ENCODE data around the gene TMPRSS13. TPM values are rescaled to one million over a fixed set of nuclear protein-coding genes. Genes with fewer than 3 reads are reported as not detected.

Gene TMPRSS13
- total and polyA plus RNA-seq, 9 of the 15 experiments (the other 6 are each of a cell fraction or from before 2014, with no cell fraction given): 0.11 to 0.29 (median 0.15) TPM

GRCh38 chr11:117909611-117910382, 19.4 kb downstream of the TMPRSS13 start (continued):
- TF ChIP-seq ZNF75A (CRISPR knock-in tag; IDR thresholded peaks at IDR 0.05): no peak
- no peak for TF ChIP-seq ZBTB12 (CRISPR knock-in tag; IDR thresholded peaks at IDR 0.05)
- TF ChIP-seq RB1 (IDR thresholded peaks at IDR 0.05; ENCODE audit: low read depth): 0 out of 2 replicates have a peak, but pooled peaks have one; percentile 28
- 0 out of 2 replicates have a peak, but pooled peaks have one; percentile 29 for TF ChIP-seq MTA1 (IDR thresholded peaks at IDR 0.05; ENCODE audit: borderline replicate concordance)
- peak; percentile 54 for TF ChIP-seq NFE2 (IDR thresholded peaks at IDR 0.05; ENCODE audit: low read depth)
- TF ChIP-seq TRIM28 (IDR thresholded peaks at IDR 0.05): 0 out of 2 replicates have a peak, but pooled peaks have one; percentile 21
- TF ChIP-seq ZBTB7A (IDR thresholded peaks at IDR 0.05; ENCODE audit: borderline replicate concordance, control insufficient read depth, low read depth, low read length): peak; percentile 46; the same call in 1 of the 2 replicates
- TF ChIP-seq MTA3 (IDR thresholded peaks at IDR 0.05; ENCODE audit: borderline replicate concordance): peak; percentile 80; the same call in 1 of the 2 replicates
- peak in 1 of 2 experiments; percentile 64; a peak in 2 of 4 replicates for TF ChIP-seq MNT (conservative IDR thresholded peaks at IDR 0.05)
- TF ChIP-seq, protein P1, sequence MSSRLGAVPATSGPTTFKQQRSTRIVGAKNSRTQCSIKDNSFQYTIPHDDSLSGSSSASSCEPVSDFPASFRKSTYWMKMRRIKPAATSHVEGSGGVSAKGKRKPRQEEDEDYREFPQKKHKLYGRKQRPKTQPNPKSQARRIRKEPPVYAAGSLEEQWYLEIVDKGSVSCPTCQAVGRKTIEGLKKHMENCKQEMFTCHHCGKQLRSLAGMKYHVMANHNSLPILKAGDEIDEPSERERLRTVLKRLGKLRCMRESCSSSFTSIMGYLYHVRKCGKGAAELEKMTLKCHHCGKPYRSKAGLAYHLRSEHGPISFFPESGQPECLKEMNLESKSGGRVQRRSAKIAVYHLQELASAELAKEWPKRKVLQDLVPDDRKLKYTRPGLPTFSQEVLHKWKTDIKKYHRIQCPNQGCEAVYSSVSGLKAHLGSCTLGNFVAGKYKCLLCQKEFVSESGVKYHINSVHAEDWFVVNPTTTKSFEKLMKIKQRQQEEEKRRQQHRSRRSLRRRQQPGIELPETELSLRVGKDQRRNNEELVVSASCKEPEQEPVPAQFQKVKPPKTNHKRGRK (tag; IDR thresholded peaks at IDR 0.05): no peak
- TF ChIP-seq RAD21 (CRISPR knock-in tag; conservative IDR thresholded peaks at IDR 0.05 in 1 of 2, IDR thresholded peaks at IDR 0.05 in 1 of 2): peak in 1 of 2 experiments; percentile 23; a peak in 1 of 4 replicates
- 0 out of 2 replicates have a peak, but pooled peaks have one; percentile 19 for TF ChIP-seq ZNF143 (CRISPR knock-in tag; IDR thresholded peaks at IDR 0.05)
- no peak for TF ChIP-seq ZNF224 (CRISPR knock-in tag; IDR thresholded peaks at IDR 0.05)
- 0 out of 2 replicates have a peak, but pooled peaks have one; percentile 20 for TF ChIP-seq SMAD4 (CRISPR knock-in tag; conservative IDR thresholded peaks at IDR 0.05)
- peak; percentile 57; the same call in 1 of the 2 replicates for TF ChIP-seq GATAD2B (IDR thresholded peaks at IDR 0.05; ENCODE audit: borderline replicate concordance)
- no peak for TF ChIP-seq BDP1 (IDR thresholded peaks at IDR 0.05; ENCODE audit: insufficient read depth, insufficient read length)
- peak; percentile 73; the same call in 1 of the 2 replicates for TF ChIP-seq TFAP4 (CRISPR knock-in tag; IDR thresholded peaks at IDR 0.05; ENCODE audit: borderline replicate concordance)
- TF ChIP-seq CTBP1 (IDR thresholded peaks at IDR 0.05; ENCODE audit: borderline replicate concordance): peak; percentile 88
- peak; percentile 38 for TF ChIP-seq ZFP36 (IDR thresholded peaks at IDR 0.05; ENCODE audit: low read depth, low read length, partially characterized antibody)
- TF ChIP-seq CTCF (IDR thresholded peaks at IDR 0.05 in 2 of 3, conservative IDR thresholded peaks at IDR 0.05 in 1 of 3; ENCODE audit: insufficient read depth in 2 of 3, low read depth in 1 of 3, low read length in 3 of 3): peak in 1 of 3 experiments; percentile 41; a peak in 2 of 6 replicates

All from K562 (cell line).